Mesenchymal stem cell (in vitro differentiated cells and primary cell): ENCODE data around the gene COL5A2.

Experiments
- DNase-seq: peaks from one replicate; pipeline ENCODE4 v3.0.0-alpha.2; 2013
- H2AFZ ChIP-seq: one replicate; pipeline ENCODE4 v1.6.1; 2013; ENCODE audit warnings: low read depth, mild to moderate bottlenecking, control low read depth, inconsistent platforms, low read length, moderate library complexity
- H2AK5ac ChIP-seq: 2 replicates; pipeline ENCODE4 v1.6.1; 2013; ENCODE audit warnings: low read length, moderate library complexity, mild to moderate bottlenecking, inconsistent platforms; ENCODE audit not compliant: severe bottlenecking
- H2BK120ac ChIP-seq: one replicate; pipeline ENCODE4 v1.6.1; 2013; ENCODE audit warnings: low read depth, mild to moderate bottlenecking, inconsistent platforms, low read length, moderate library complexity
- H2BK12ac ChIP-seq, 2 experiments: one replicate each; pipeline ENCODE4 v1.6.1; 2013; ENCODE audit warnings: inconsistent platforms in 2 of 2, low read length in 2 of 2, mild to moderate bottlenecking in 2 of 2, moderate library complexity in 2 of 2, control low read depth in 1 of 2
- H2BK15ac ChIP-seq: one replicate; pipeline ENCODE4 v1.6.1; 2013; ENCODE audit warnings: mild to moderate bottlenecking, low read depth, inconsistent platforms; ENCODE audit not compliant: poor library complexity, severe bottlenecking
- H2BK5ac ChIP-seq: 2 replicates; pipeline ENCODE4 v1.6.1; 2013; ENCODE audit warnings: low read depth, mild to moderate bottlenecking, low read length, control low read depth, inconsistent platforms; ENCODE audit not compliant: poor library complexity, severe bottlenecking
- H3K14ac ChIP-seq, 2 experiments: one replicate each; pipeline ENCODE4 v1.6.1; 2013; ENCODE audit warnings: inconsistent platforms in 2 of 2, low read length in 2 of 2, control low read depth in 1 of 2, mild to moderate bottlenecking in 1 of 2, moderate library complexity in 1 of 2
- H3K18ac ChIP-seq, 2 experiments: one replicate each; pipeline ENCODE4 v1.6.1; 2013; ENCODE audit warnings: inconsistent platforms in 2 of 2, low read length in 2 of 2, control low read depth in 1 of 2, low read depth in 1 of 2, mild to moderate bottlenecking in 1 of 2
- H3K23ac ChIP-seq, 2 experiments: one replicate each; pipeline ENCODE4 v1.6.1; 2013; ENCODE audit warnings: inconsistent platforms in 2 of 2, low read length in 2 of 2, mild to moderate bottlenecking in 2 of 2, moderate library complexity in 2 of 2, control low read depth in 1 of 2
- H3K27ac ChIP-seq: 2 replicates; pipeline ENCODE4 v1.5.1; 2013; ENCODE audit warnings: mild to moderate bottlenecking, moderate library complexity, low read length, control low read depth, inconsistent platforms; ENCODE audit not compliant: poor library complexity, severe bottlenecking
- H3K27me3 ChIP-seq, 2 experiments: 2 replicates each; pipeline versions ENCODE4 v1.6.1 to v1.7.0; 2013; ENCODE audit warnings: low read length in 2 of 2, mild to moderate bottlenecking in 2 of 2, moderate library complexity in 2 of 2, control low read depth in 1 of 2, inconsistent platforms in 1 of 2; ENCODE audit not compliant: control insufficient read depth in 1 of 2, insufficient read depth in 1 of 2
- H3K36me3 ChIP-seq, 2 experiments: 2 replicates each; pipeline versions ENCODE4 v1.6.1 to v1.7.0; 2013; ENCODE audit warnings: low read length in 2 of 2, control low read depth in 1 of 2, inconsistent platforms in 1 of 2, low read depth in 1 of 2, mild to moderate bottlenecking in 1 of 2; ENCODE audit not compliant: insufficient read depth in 2 of 2, control insufficient read depth in 1 of 2
- H3K4ac ChIP-seq, 2 experiments: one replicate each; pipeline ENCODE4 v1.6.1; 2013; ENCODE audit warnings: inconsistent platforms in 2 of 2, low read length in 2 of 2, mild to moderate bottlenecking in 2 of 2, moderate library complexity in 2 of 2, control low read depth in 1 of 2, low read depth in 1 of 2
- H3K4me1 ChIP-seq: 2 replicates; pipeline ENCODE4 v1.6.1; 2013; ENCODE audit warnings: low read depth, low read length, control low read depth; ENCODE audit not compliant: control insufficient read depth, insufficient read depth
- H3K4me2 ChIP-seq: 2 replicates; pipeline ENCODE4 v1.6.1; 2013; ENCODE audit warnings: low read length, mild to moderate bottlenecking, inconsistent platforms; ENCODE audit not compliant: poor library complexity, severe bottlenecking
- H3K4me3 ChIP-seq, 2 experiments: 2 replicates each; pipeline versions ENCODE4 v1.5.1 to v1.7.0; 2013; ENCODE audit warnings: low read length in 2 of 2, mild to moderate bottlenecking in 2 of 2, control low read depth in 1 of 2, low read depth in 1 of 2; ENCODE audit not compliant: insufficient read depth in 1 of 2
- H3K79me1 ChIP-seq: replicated peaks from 2 replicates; pipeline ENCODE4 v1.6.1; 2013; ENCODE audit warnings: mild to moderate bottlenecking, control low read depth, low read length, inconsistent platforms; ENCODE audit not compliant: poor library complexity, severe bottlenecking
- H3K9ac ChIP-seq: 2 replicates; pipeline ENCODE4 v1.7.0; 2013; ENCODE audit warnings: mild to moderate bottlenecking, low read length, moderate library complexity
- H3K9me3 ChIP-seq: 2 replicates; pipeline ENCODE4 v1.7.0; 2013; ENCODE audit warnings: mild to moderate bottlenecking, low read length; ENCODE audit not compliant: control insufficient read depth
- H4K8ac ChIP-seq: one replicate; pipeline ENCODE4 v1.6.1; 2013; ENCODE audit warnings: inconsistent platforms, mild to moderate bottlenecking, low read length, moderate library complexity
- H4K91ac ChIP-seq: one replicate; pipeline ENCODE4 v1.6.1; 2013; ENCODE audit warnings: mild to moderate bottlenecking, low read length, inconsistent platforms
- WGBS: methylation state at CpG from one replicate; pipeline ENCODE4 v1.1.7; 2013; ENCODE audit warnings: mixed read lengths; 5-methylcytosine and 5-hydroxymethylcytosine counted together

The COL5A2 gene

DNA sequence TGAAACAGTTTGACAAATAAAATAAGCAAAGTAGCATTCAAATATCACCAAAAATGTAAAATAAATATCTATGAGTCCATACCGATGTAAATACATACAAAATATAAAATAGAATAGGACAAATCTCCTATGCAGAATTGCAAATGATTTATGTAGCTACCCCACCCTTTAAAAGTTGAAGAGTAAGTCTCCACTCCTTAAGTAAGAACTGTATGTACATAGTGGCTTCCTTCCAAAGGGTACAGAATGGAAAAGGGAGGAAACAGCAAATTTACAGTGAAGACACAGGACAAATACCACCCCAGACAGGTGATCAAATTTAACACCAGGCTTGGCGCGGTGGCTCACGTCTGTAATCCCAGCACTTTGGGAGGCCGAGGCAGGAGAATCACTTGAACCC lies 40.8 kb downstream of the COL5A2 start:
- no peak overlapping the region for H3K9ac ChIP-seq
- no peak for DNase-seq
- H2BK12ac ChIP-seq = no peak overlapping the region
- no peak overlapping the region for H2BK120ac ChIP-seq
- no peak overlapping the region for H2AK5ac ChIP-seq
- H3K36me3 ChIP-seq = peaks cover 0 to under 1% of the 10 kb centered on the region in 2 experiments
- peaks cover 8% of the 10 kb centered on the region for H3K79me1 ChIP-seq
- H3K14ac ChIP-seq = no peak overlapping the region
- no peak overlapping the region for H4K91ac ChIP-seq
- H3K23ac ChIP-seq = no peak overlapping the region
- WGBS = 100% methylated on average over 4 of the region's 5 CpGs
- H3K18ac ChIP-seq = no peak overlapping the region
- no peak overlapping the region for H3K4ac ChIP-seq
- no peaks in the 10 kb centered on the region for H3K27me3 ChIP-seq
- no peaks in the 10 kb centered on the region for H3K9me3 ChIP-seq
- no peak overlapping the region for H2AFZ ChIP-seq
- H3K4me3 ChIP-seq = no peak overlapping the region
- H2BK15ac ChIP-seq = no peak overlapping the region
- peaks cover 3% of the 10 kb centered on the region for H3K4me1 ChIP-seq
- H4K8ac ChIP-seq = no peak overlapping the region
- H3K27ac ChIP-seq = no peak overlapping the region
- H2BK5ac ChIP-seq = no peak overlapping the region
- H3K4me2 ChIP-seq = no peak overlapping the region

- Histone ChIP-seq H3K18ac (no peak overlapping the region), H2BK12ac (no peak overlapping the region), H2BK120ac (no peak overlapping the region), H2BK15ac (no peak overlapping the region), H3K23ac (no peak overlapping the region), H3K36me3 (peaks cover 0 to 6% of the 10 kb centered on the region in 2 experiments), H4K91ac (peak overlapping the region; percentile 50), H3K14ac (no peak overlapping the region), H2AK5ac (no peak overlapping the region), H3K4ac (no peak overlapping the region), H2AFZ (no peak overlapping the region), H3K79me1 (peaks cover 8% of the 10 kb centered on the region), H4K8ac (no peak overlapping the region), H3K4me2 (no peak overlapping the region), H3K27ac (no peak overlapping the region), H3K27me3 (no peaks in the 10 kb centered on the region), H2BK5ac (no peak overlapping the region), H3K4me3 (no peak overlapping the region), H3K9me3 (no peaks in the 10 kb centered on the region), H3K4me1 (peaks cover 3% of the 10 kb centered on the region), H3K9ac (no peak overlapping the region)
- DNase-seq = no peak
- 97% methylated on average over 1 of the region's 1 CpG for WGBS
Observed at GRCh38 chr2:189137519-189137918, 42.0 kb downstream of the COL5A2 start.

DNA sequence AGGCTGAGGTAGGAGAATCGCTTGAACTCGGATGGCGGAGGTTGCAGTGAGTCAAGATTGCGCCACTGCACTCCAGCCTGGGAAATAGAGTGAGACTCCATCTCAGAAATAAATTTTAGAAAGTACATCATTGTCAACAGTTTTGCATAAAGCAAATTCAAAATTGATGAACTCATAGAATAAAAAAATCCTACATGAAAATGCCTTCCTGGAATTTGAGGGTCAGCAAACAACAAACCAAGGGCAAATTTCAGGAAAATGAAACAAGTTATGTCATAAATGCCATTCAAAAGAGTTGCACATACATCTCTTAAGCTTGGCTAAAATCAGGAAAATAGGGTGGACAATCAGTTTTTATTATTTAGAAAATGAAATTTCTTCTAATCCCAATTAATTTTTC lies 45.1 kb downstream of the COL5A2 start:
- H3K79me1 ChIP-seq = peaks cover 7% of the 10 kb centered on the region
- no peak overlapping the region for H3K14ac ChIP-seq
- no peak overlapping the region for H3K4ac ChIP-seq
- no peak overlapping the region for H2AFZ ChIP-seq
- peaks cover 3% of the 10 kb centered on the region for H3K4me1 ChIP-seq
- H2BK5ac ChIP-seq = no peak overlapping the region
- no peaks in the 10 kb centered on the region for H3K9me3 ChIP-seq
- H2AK5ac ChIP-seq = no peak overlapping the region
- H3K9ac ChIP-seq = no peak overlapping the region
- 70% methylated on average over 3 of the region's 4 CpGs for WGBS
- H3K23ac ChIP-seq = no peak overlapping the region
- no peak overlapping the region for H3K4me3 ChIP-seq
- no peak overlapping the region for H3K27ac ChIP-seq
- no peaks in the 10 kb centered on the region for H3K27me3 ChIP-seq
- no peak overlapping the region for H2BK15ac ChIP-seq
- H4K91ac ChIP-seq = no peak overlapping the region
- H2BK120ac ChIP-seq = no peak overlapping the region
- H4K8ac ChIP-seq = no peak overlapping the region
- no peak overlapping the region for H3K18ac ChIP-seq
- H2BK12ac ChIP-seq = no peak overlapping the region
- H3K36me3 ChIP-seq = peaks cover 0 to 6% of the 10 kb centered on the region in 2 experiments
- H3K4me2 ChIP-seq = no peak overlapping the region
- no peak for DNase-seq

DNA sequence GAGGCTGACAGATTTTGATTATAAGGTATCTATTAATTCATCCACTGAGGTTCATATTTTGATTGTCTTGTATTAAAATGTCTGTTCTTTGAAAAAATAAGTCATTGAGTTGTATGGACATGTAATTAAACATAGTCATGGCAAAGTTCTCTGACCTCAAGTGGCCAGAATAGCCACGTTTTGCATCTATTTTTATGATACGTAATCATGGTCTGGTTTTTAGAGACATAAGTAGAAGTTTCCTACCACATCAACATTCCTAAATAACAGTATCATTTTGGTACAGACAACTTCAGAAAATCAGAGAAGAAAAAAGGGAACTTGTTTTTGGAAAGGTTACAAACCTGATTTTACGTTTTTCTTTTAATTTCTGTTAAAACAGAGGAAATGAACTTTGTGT lies 47.6 kb downstream of the COL5A2 start:
- no peak overlapping the region for H2BK12ac ChIP-seq
- no peak overlapping the region for H3K4me2 ChIP-seq
- no peak overlapping the region for H2BK15ac ChIP-seq
- no peak overlapping the region for H3K4me3 ChIP-seq
- no peak overlapping the region for H3K14ac ChIP-seq
- no peak overlapping the region for H2AK5ac ChIP-seq
- H3K4me1 ChIP-seq = peaks cover 1% of the 10 kb centered on the region
- no peak overlapping the region for H3K9ac ChIP-seq
- no peak overlapping the region for H3K23ac ChIP-seq
- H2AFZ ChIP-seq = no peak overlapping the region
- DNase-seq = no peak
- H3K36me3 ChIP-seq = peaks cover 0 to 11% of the 10 kb centered on the region in 2 experiments
- no peak overlapping the region for H3K27ac ChIP-seq
- no peak overlapping the region for H2BK5ac ChIP-seq
- WGBS = 86% methylated on average over 1 of the region's 3 CpGs
- peaks cover 8% of the 10 kb centered on the region for H3K79me1 ChIP-seq
- H4K8ac ChIP-seq = no peak overlapping the region
- no peak overlapping the region for H4K91ac ChIP-seq
- H3K27me3 ChIP-seq = no peaks in the 10 kb centered on the region
- H3K9me3 ChIP-seq = no peaks in the 10 kb centered on the region
- H3K4ac ChIP-seq = no peak overlapping the region
- no peak overlapping the region for H3K18ac ChIP-seq
- H2BK120ac ChIP-seq = no peak overlapping the region
